H1 (cell line): ENCODE results near the gene KLK8. TPM values are rescaled to one million over a fixed set of nuclear protein-coding genes. Genes with fewer than 3 reads are reported as not detected.

Experiments used
- CTCF ChIA-PET: fragments of 300-600 bp; sonication (Branson Sonifier 250); formaldehyde crosslinking; loops from one replicate; lab custom pipeline; 2021; ENCODE audit not compliant: partially characterized antibody; lab: Charles Lee
- POLR2A ChIA-PET: fragments of 300-600 bp; sonication (Branson Sonifier 250); formaldehyde crosslinking; loops from one replicate; lab custom pipeline; 2021; ENCODE audit warnings: inconsistent platforms; ENCODE audit not compliant: partially characterized antibody; lab: Charles Lee
- DNase-seq, 2 experiments: peaks; one replicate each; pipeline versions ENCODE4 v3.0.0 to v3.0.0-alpha.2; 2010 to 2022; ENCODE audit warnings: low spot score in 2 of 2, low read depth in 1 of 2, mixed read lengths in 1 of 2
- FAIRE-seq: peaks from 2 replicates; lab custom pipeline; 2011; peaks lifted over from hg19 to GRCh38; lab: Jason Lieb, UNC
- H2AFZ ChIP-seq: 2 replicates; pipeline ENCODE4 v1.8.1; 2012; ENCODE audit warnings: low read length, inconsistent platforms
- H2AK5ac ChIP-seq: 2 replicates; pipeline ENCODE4 v1.6.1; 2013; ENCODE audit warnings: low read depth, low read length
- H2BK120ac ChIP-seq: replicated peaks from 2 replicates; pipeline ENCODE3; 2013; ENCODE audit warnings: low read depth, low read length, inconsistent platforms
- H2BK12ac ChIP-seq: 2 replicates; pipeline ENCODE4 v1.6.1; 2013; ENCODE audit warnings: low read depth, low read length
- H2BK15ac ChIP-seq: 2 replicates; pipeline ENCODE4 v1.6.1; 2013; ENCODE audit warnings: low read length
- H2BK20ac ChIP-seq: 2 replicates; pipeline ENCODE4 v1.6.1; 2013; ENCODE audit warnings: low read length
- H2BK5ac ChIP-seq: 2 replicates; pipeline ENCODE4 v1.6.1; 2013; ENCODE audit warnings: low read depth, low read length
- H3K14ac ChIP-seq: 2 replicates; pipeline ENCODE4 v1.6.1; 2013; ENCODE audit warnings: inconsistent platforms; ENCODE audit not compliant: insufficient read length
- H3K18ac ChIP-seq: 2 replicates; pipeline ENCODE4 v1.6.1; 2013; ENCODE audit warnings: low read length; ENCODE audit errors: extremely low read depth
- H3K23ac ChIP-seq: 2 replicates; pipeline ENCODE4 v1.6.1; 2013; ENCODE audit warnings: inconsistent platforms; ENCODE audit not compliant: insufficient read length
- H3K23me2 ChIP-seq: 2 replicates; pipeline ENCODE4 v1.6.1; 2013; ENCODE audit warnings: low read depth, low read length
- H3K27ac ChIP-seq: 2 replicates; pipeline ENCODE4 v1.6.1; 2011; ENCODE audit warnings: low read depth, low read length, inconsistent platforms
- H3K27me3 ChIP-seq, 4 experiments: replicated peaks in 1 of 4; 1 replicate in 1 of 4; 2 replicates in 3 of 4; pipeline versions ENCODE4 v1.6.1 to v1.8.1; 2011 to 2013; ENCODE audit warnings: low read length in 3 of 4, mild to moderate bottlenecking in 3 of 4, inconsistent platforms in 2 of 4, mixed read lengths in 2 of 4, moderate library complexity in 1 of 4; ENCODE audit not compliant: control insufficient read depth in 3 of 4, insufficient read depth in 3 of 4; ENCODE audit errors: extremely low read depth in 1 of 4
- H3K36me3 ChIP-seq, 4 experiments: 2 replicates each; pipeline versions ENCODE4 v1.6.1 to v1.8.1; 2011 to 2013; ENCODE audit warnings: mild to moderate bottlenecking in 4 of 4, low read length in 3 of 4, moderate library complexity in 2 of 4, control low read depth in 1 of 4, inconsistent platforms in 1 of 4; ENCODE audit not compliant: insufficient read depth in 4 of 4, control insufficient read depth in 2 of 4
- H3K4ac ChIP-seq: replicated peaks from 2 replicates; pipeline ENCODE3; 2013; ENCODE audit warnings: low read length, low read depth, mixed read lengths, inconsistent platforms; ENCODE audit not compliant: insufficient read length
- H3K4me1 ChIP-seq, 4 experiments: replicated peaks in 1 of 4; 1 replicate in 1 of 4; 2 replicates in 3 of 4; pipeline versions ENCODE4 v1.6.1 to v1.8.1; 2011 to 2013; ENCODE audit warnings: low read length in 3 of 4, inconsistent platforms in 2 of 4, mixed read lengths in 1 of 4; ENCODE audit not compliant: insufficient read depth in 4 of 4, control insufficient read depth in 3 of 4
- H3K4me2 ChIP-seq, 2 experiments: 2 replicates each; pipeline versions ENCODE4 v1.6.1 to v1.8.1; 2011 to 2013; ENCODE audit warnings: low read depth in 2 of 2, low read length in 2 of 2, control low read depth in 1 of 2, inconsistent platforms in 1 of 2, mild to moderate bottlenecking in 1 of 2; ENCODE audit not compliant: insufficient read depth in 1 of 2
- H3K4me3 ChIP-seq, 4 experiments: fragments of 200-600, 300-600 bp in 1 of 4; sonication (generic), shearing (Covaris generic), sonication (Bioruptor Twin) in 1 of 4; 2 replicates each; pipeline versions ENCODE4 v1.5.1 to v1.8.1; 2011 to 2016; ENCODE audit warnings: low read length in 4 of 4, low read depth in 3 of 4, control low read depth in 2 of 4, inconsistent platforms in 2 of 4, mild to moderate bottlenecking in 2 of 4, mixed read lengths in 1 of 4, moderate library complexity in 1 of 4; ENCODE audit not compliant: insufficient read depth in 2 of 4; ENCODE audit errors: extremely low read depth in 1 of 4
- H3K56ac ChIP-seq: replicated peaks from 2 replicates; pipeline ENCODE3; 2013; ENCODE audit warnings: low read depth, mild to moderate bottlenecking, mixed read lengths, low read length, inconsistent platforms; ENCODE audit not compliant: insufficient read length
- H3K79me1 ChIP-seq: 2 replicates; pipeline ENCODE4 v1.6.1; 2013; ENCODE audit warnings: low read depth, low read length, control low read depth
- H3K79me2 ChIP-seq, 2 experiments: 2 replicates each; pipeline versions ENCODE4 v1.6.1 to v1.8.1; 2012 to 2013; ENCODE audit warnings: low read length in 2 of 2, mild to moderate bottlenecking in 2 of 2, inconsistent platforms in 1 of 2; ENCODE audit not compliant: insufficient read depth in 2 of 2, control insufficient read depth in 1 of 2
- H3K9ac ChIP-seq, 4 experiments: replicated peaks in 1 of 4; 1 replicate in 1 of 4; 2 replicates in 3 of 4; pipeline versions ENCODE4 v1.6.1 to v1.8.1; 2011 to 2013; ENCODE audit warnings: low read depth in 3 of 4, low read length in 3 of 4, control low read depth in 2 of 4, mild to moderate bottlenecking in 2 of 4, moderate library complexity in 2 of 4, inconsistent platforms in 1 of 4; ENCODE audit errors: extremely low read depth in 1 of 4
- H3K9me3 ChIP-seq, 2 experiments: 2 replicates each; pipeline versions ENCODE4 v1.6.1 to v1.8.1; 2012 to 2013; ENCODE audit warnings: mild to moderate bottlenecking in 2 of 2, moderate library complexity in 2 of 2, control low read depth in 1 of 2, inconsistent platforms in 1 of 2, low read depth in 1 of 2, low read length in 1 of 2, mixed read lengths in 1 of 2; ENCODE audit not compliant: insufficient read depth in 2 of 2
- H4K20me1 ChIP-seq, 2 experiments: replicated peaks in 1 of 2; 2 replicates each; pipeline versions ENCODE3 to v1.8.1; 2011 to 2013; ENCODE audit warnings: inconsistent platforms in 2 of 2, low read length in 2 of 2, mild to moderate bottlenecking in 1 of 2; ENCODE audit not compliant: insufficient read depth in 2 of 2, control insufficient read depth in 1 of 2
- H4K5ac ChIP-seq: 2 replicates; pipeline ENCODE4 v1.6.1; 2013; ENCODE audit warnings: low read length, low read depth, mixed read lengths, inconsistent platforms; ENCODE audit not compliant: insufficient read length
- H4K8ac ChIP-seq: 2 replicates; pipeline ENCODE4 v1.8.0; 2013; ENCODE audit warnings: mild to moderate bottlenecking, moderate library complexity, low read length, inconsistent platforms; ENCODE audit not compliant: insufficient read depth; ENCODE audit errors: extremely low read depth
- H4K91ac ChIP-seq: replicated peaks from 2 replicates; pipeline ENCODE3; 2013; ENCODE audit warnings: low read length, mixed read lengths, inconsistent platforms; ENCODE audit not compliant: insufficient read length
- CREB1 ChIP-seq: IDR thresholded peaks from 2 replicates; pipeline ENCODE4 v1.6.1; 2012; ENCODE audit warnings: inconsistent platforms
- JUND ChIP-seq: IDR thresholded peaks from 2 replicates; pipeline ENCODE4 v1.6.1; 2011; ENCODE audit warnings: mild to moderate bottlenecking, improper control_type of control experiment, low read length
- SIN3A ChIP-seq, 2 experiments: IDR thresholded peaks in 1 of 2; conservative IDR thresholded peaks in 1 of 2; 2 replicates each; pipeline ENCODE4 v1.6.1; 2011 to 2012; ENCODE audit warnings: low read length in 2 of 2, improper control_type of control experiment in 1 of 2, low read depth in 1 of 2, mild to moderate bottlenecking in 1 of 2
- SRF ChIP-seq: IDR thresholded peaks from 2 replicates; pipeline ENCODE4 v1.6.1; 2011; ENCODE audit warnings: mild to moderate bottlenecking, low read depth, low read length, moderate library complexity
- TAF1 ChIP-seq: IDR thresholded peaks from 2 replicates; pipeline ENCODE4 v1.6.1; 2011; ENCODE audit warnings: mild to moderate bottlenecking, low read depth, low read length
- WGBS, 2 experiments: shearing (Covaris generic) in 1 of 2; methylation state at CpG; one replicate each; pipeline versions ENCODE4 v1.1.6 to v1.1.7; 2013 to 2015; ENCODE audit warnings: low lambda C conversion rate in 2 of 2, mixed read lengths in 2 of 2, inconsistent platforms in 1 of 2, low coverage in 1 of 2, missing lambda C conversion rate in 1 of 2; ENCODE audit not compliant: insufficient replicate concordance in 2 of 2, insufficient coverage in 1 of 2, insufficient read length in 1 of 2; ENCODE audit errors: extremely low coverage in 1 of 2, missing lambda C conversion rate in 1 of 2; 5-methylcytosine and 5-hydroxymethylcytosine counted together
- polyA plus RNA-seq, 7 experiments: library from polyadenylated mRNA; depleted of rRNA in 3 of 7; stranded (reverse) in 5 of 7; unstranded in 2 of 7; fragments of >200 nt in 5 of 7; fragments of 200-250 nt in 2 of 7; gene quantifications; 1 replicate in 5 of 7; 2 replicates in 1 of 7; 4 replicates in 1 of 7; pipeline versions ENCODE4 v1.2.1 to v1.2.3, GENCODE V29; 2011 to 2013; ENCODE audit warnings: missing spikeins in 2 of 7, mixed read lengths in 2 of 7
- total RNA-seq: library from RNA; stranded (reverse); fragmentation: NEBNext Ultra II Directional; extraction: Animal tissue kit (Norgen Biotek cat#: 25700); gene quantifications from 2 replicates; pipeline ENCODE4 v1.2.1, GENCODE V29; 2021
- TF ChIP-seq, protein P1 (sequence below): IDR thresholded peaks from 2 replicates; pipeline ENCODE4 v1.6.1; 2012; ENCODE audit warnings: low read length, inconsistent platforms

Gene KLK8
- total and polyA plus RNA-seq, 2 of the 8 experiments (the other 6 are each of a cell fraction or from before 2014, with no cell fraction given), result 2.9 to 3.6 TPM

DNA sequence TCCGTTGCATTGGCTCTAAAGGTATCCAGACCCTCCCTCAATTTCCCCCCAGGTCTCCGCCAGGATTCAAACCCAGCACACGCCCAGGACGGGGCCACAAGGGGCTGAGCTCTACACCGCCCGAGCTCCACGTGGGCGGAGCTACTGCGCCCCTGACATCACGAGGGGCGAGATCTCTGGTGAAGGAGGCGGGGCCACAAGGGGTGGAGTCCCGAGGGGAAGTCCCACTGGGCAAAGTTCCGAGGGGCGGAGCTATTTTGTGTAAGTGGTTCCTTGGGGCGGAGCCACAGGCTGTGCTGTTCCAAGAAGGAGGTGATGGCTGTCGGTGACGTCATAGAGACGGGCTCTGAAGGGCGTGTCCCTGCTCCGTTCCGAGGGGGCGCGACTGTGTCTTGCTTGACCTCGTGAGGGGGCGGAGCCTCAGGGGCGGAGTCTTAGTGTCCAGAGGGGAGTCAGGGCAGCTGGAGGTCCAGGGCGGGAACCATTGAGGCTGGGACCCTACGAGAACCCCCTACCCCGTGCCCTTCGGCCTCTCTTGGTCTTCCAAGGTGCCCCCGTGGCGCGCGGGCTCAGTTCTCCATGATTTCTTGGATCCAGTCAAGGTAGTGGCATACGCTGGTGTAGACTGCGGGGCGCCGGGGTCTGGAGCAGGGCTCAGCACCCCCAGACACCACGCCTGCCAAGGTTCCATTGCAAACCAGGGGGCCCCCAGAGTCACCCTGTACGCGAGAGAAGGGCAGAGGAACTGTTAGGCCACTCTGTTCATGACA lies 1.3 kb upstream of the KLK8 start:
- no peak overlapping the region for H3K27ac ChIP-seq
- no peak overlapping the region for H2BK120ac ChIP-seq
- H2BK12ac ChIP-seq, result no peak overlapping the region
- H3K23me2 ChIP-seq, result no peaks in the 10 kb centered on the region
- H3K18ac ChIP-seq, result no peak overlapping the region
- H3K4me2 ChIP-seq, result peak overlapping the region in 1 of 2 experiments; percentile 71; a peak in 2 of 4 replicates
- no peak overlapping the region for H3K23ac ChIP-seq
- no peaks in the 10 kb centered on the region for H3K79me2 ChIP-seq
- H3K27me3 ChIP-seq, result no peaks in the 10 kb centered on the region; a peak in 1 of 7 replicates
- H3K4me3 ChIP-seq, result peak overlapping the region in 2 of 4 experiments; percentile 8 to 29; a peak in 2 of 8 replicates
- no peaks in the 10 kb centered on the region for H3K79me1 ChIP-seq
- no peak overlapping the region for H2AFZ ChIP-seq
- FAIRE-seq (peak; percentile 24), DNase-seq (peak; percentile 79 to 83)
- no peak overlapping the region for H3K9ac ChIP-seq
- H4K5ac ChIP-seq, result no peak overlapping the region
- no peak overlapping the region for H2BK15ac ChIP-seq
- H2BK20ac ChIP-seq, result no peak overlapping the region
- H3K4me1 ChIP-seq, result peaks cover 0 to 18% (median 6%) of the 10 kb centered on the region in 4 experiments; a peak in 6 of 7 replicates
- TF ChIP-seq JUND (peak; percentile 78), SIN3A (conservative IDR thresholded peaks at IDR 0.05 in 1 of 2, IDR thresholded peaks at IDR 0.05 in 1 of 2; ENCODE audit: low read depth in 1 of 2, low read length in 2 of 2) (0 out of 4 replicates have a peak, but pooled peaks of 1 of the 2 experiments have one; percentile 20), SRF (no peak), CREB1 (peak; percentile 82), TAF1 (no peak)
- TF ChIP-seq, protein P1, sequence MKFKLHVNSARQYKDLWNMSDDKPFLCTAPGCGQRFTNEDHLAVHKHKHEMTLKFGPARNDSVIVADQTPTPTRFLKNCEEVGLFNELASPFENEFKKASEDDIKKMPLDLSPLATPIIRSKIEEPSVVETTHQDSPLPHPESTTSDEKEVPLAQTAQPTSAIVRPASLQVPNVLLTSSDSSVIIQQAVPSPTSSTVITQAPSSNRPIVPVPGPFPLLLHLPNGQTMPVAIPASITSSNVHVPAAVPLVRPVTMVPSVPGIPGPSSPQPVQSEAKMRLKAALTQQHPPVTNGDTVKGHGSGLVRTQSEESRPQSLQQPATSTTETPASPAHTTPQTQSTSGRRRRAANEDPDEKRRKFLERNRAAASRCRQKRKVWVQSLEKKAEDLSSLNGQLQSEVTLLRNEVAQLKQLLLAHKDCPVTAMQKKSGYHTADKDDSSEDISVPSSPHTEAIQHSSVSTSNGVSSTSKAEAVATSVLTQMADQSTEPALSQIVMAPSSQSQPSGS, result peak; percentile 47; the same call in 1 of the 2 replicates
- TF ChIP-seq, all 59 proteins: peak for 4
- POLR2A ChIA-PET, result interaction anchor here (0.5 to 1.8 kb wide), 3 partner anchors 15 to 33 kb away, joined by 3 to 7 read pairs (median 4); partner anchors contain the start of gene KLK6
- H2AK5ac ChIP-seq, result no peak overlapping the region
- 81% methylated on average over 42 of the region's 42 CpGs; no CpG with 5 or more reads in 1 of the 2 experiments for WGBS, 2 experiments
- no peak overlapping the region for H3K4ac ChIP-seq
- H4K20me1 ChIP-seq, result no peaks in the 10 kb centered on the region
- no peak overlapping the region for H3K56ac ChIP-seq
- H4K91ac ChIP-seq, result no peak overlapping the region
- no peak overlapping the region for H2BK5ac ChIP-seq
- H3K36me3 ChIP-seq, result no peaks in the 10 kb centered on the region
- CTCF ChIA-PET, result interaction anchor here (0.6 to 3.7 kb wide), 9 partner anchors 10 to 97 kb away, joined by 3 to 18 read pairs (median 4); no protein-coding TSS in a partner anchor
- no peak overlapping the region for H3K14ac ChIP-seq
- peak overlapping the region; percentile 65; the same call in 1 of the 2 replicates for H4K8ac ChIP-seq
- H3K9me3 ChIP-seq, result no peaks in the 10 kb centered on the region
